Endodermal cell (in vitro differentiated cells): Measurements from ENCODE around the gene ACKR2. TPM values are rescaled to one million over a fixed set of nuclear protein-coding genes. Genes with fewer than 3 reads are reported as not detected.
A peak's percentile ranks its signal among the peaks of the same experiment; 100 is the strongest.

Experiments
- DNase-seq: peaks from one replicate; pipeline ENCODE4 v3.0.0-alpha.2; 2017
- H3K27ac ChIP-seq: 2 replicates; pipeline ENCODE4 v1.5.1; 2013; ENCODE audit warnings: mild to moderate bottlenecking, low read depth, low read length, moderate library complexity
- H3K27me3 ChIP-seq: 2 replicates; pipeline ENCODE4 v1.6.1; 2013; ENCODE audit warnings: mild to moderate bottlenecking, low read length, moderate library complexity; ENCODE audit not compliant: insufficient read depth, control insufficient read depth, poor library complexity, severe bottlenecking
- H3K36me3 ChIP-seq: 2 replicates; pipeline ENCODE4 v1.7.0; 2013; ENCODE audit warnings: mild to moderate bottlenecking, low read length, moderate library complexity; ENCODE audit not compliant: control insufficient read depth, insufficient read depth
- H3K4me1 ChIP-seq: one replicate; pipeline ENCODE4 v1.7.0; 2013; ENCODE audit warnings: low read length; ENCODE audit not compliant: control insufficient read depth, insufficient read depth
- H3K4me3 ChIP-seq: 2 replicates; pipeline ENCODE4 v1.5.1; 2013; ENCODE audit warnings: mild to moderate bottlenecking, low read length, moderate library complexity
- H3K9ac ChIP-seq: 2 replicates; pipeline ENCODE4 v1.6.1; 2013; ENCODE audit warnings: mild to moderate bottlenecking, low read length, moderate library complexity; ENCODE audit not compliant: poor library complexity, severe bottlenecking; ENCODE audit errors: extremely low read depth
- H3K9me3 ChIP-seq: 2 replicates; pipeline ENCODE4 v1.6.1; 2013; ENCODE audit warnings: mild to moderate bottlenecking, low read length, moderate library complexity; ENCODE audit not compliant: control insufficient read depth
- H3K27ac Mint-ChIP-seq: 2 replicates; pipeline ENCODE4 v1.8.0; 2020; ENCODE audit warnings: mixed read lengths
- H3K27me3 Mint-ChIP-seq: 2 replicates; pipeline ENCODE4 v1.8.0; 2021; ENCODE audit warnings: mild to moderate bottlenecking, mixed read lengths; ENCODE audit not compliant: insufficient read depth
- H3K36me3 Mint-ChIP-seq: 2 replicates; pipeline ENCODE4 v1.8.0; 2020; ENCODE audit warnings: low read depth, mixed read lengths
- H3K4me1 Mint-ChIP-seq: 2 replicates; pipeline ENCODE4 v1.8.0; 2020; ENCODE audit warnings: mixed read lengths
- H3K4me3 Mint-ChIP-seq: 2 replicates; pipeline ENCODE4 v1.8.0; 2020; ENCODE audit warnings: mild to moderate bottlenecking, moderate library complexity, mixed read lengths
- H3K9me3 Mint-ChIP-seq: 2 replicates; pipeline ENCODE4 v1.8.0; 2020; ENCODE audit warnings: mild to moderate bottlenecking, mixed read lengths
- CTCF ChIP-seq: fragments of 200-600 bp; sonication (generic); conservative IDR thresholded peaks from 2 replicates; pipeline ENCODE4 v1.5.0; 2021; ENCODE audit warnings: antibody characterized with exemption, mild to moderate bottlenecking
- WGBS, 2 experiments: methylation state at CpG; one replicate each; pipeline versions ENCODE4 v1.1.5 to v1.1.7; 2013; ENCODE audit warnings: missing lambda C conversion rate in 2 of 2, mixed read lengths in 1 of 2; ENCODE audit not compliant: insufficient coverage in 1 of 2, insufficient read length in 1 of 2; 5-methylcytosine and 5-hydroxymethylcytosine counted together
- total RNA-seq, 2 donors: library from RNA; stranded (reverse); fragmentation: NEBNext Ultra II Directional in 1 of 2; extraction: Animal tissue kit (Norgen Biotek cat#: 25700) in 1 of 2; gene quantifications; 2 replicates in 1 of 2; 3 replicates in 1 of 2; pipeline ENCODE4 v1.2.1, GENCODE V29; 2021

ACKR2 gene
- total RNA-seq, 2 donors from 2014 or later = 1.1 TPM

- H3K36me3 Mint-ChIP-seq = peaks cover 2% of the 10 kb centered on the region
- Histone ChIP-seq H3K4me3 (no peak overlapping the region), H3K27me3 (no peaks in the 10 kb centered on the region), H3K36me3 (no peaks in the 10 kb centered on the region), H3K9me3 (peaks cover 23% of the 10 kb centered on the region), H3K27ac (no peak overlapping the region), H3K9ac (no peak overlapping the region), H3K4me1 (no peaks in the 10 kb centered on the region)
- peaks cover 3% of the 10 kb centered on the region for H3K4me1 Mint-ChIP-seq
- H3K9me3 Mint-ChIP-seq = peaks cover 38% of the 10 kb centered on the region
- no peak for TF ChIP-seq CTCF
- no peak overlapping the region for H3K4me3 Mint-ChIP-seq
- H3K27ac Mint-ChIP-seq = no peak overlapping the region
- H3K27me3 Mint-ChIP-seq = peaks cover 14% of the 10 kb centered on the region
- DNase-seq = no peak
- WGBS, 2 experiments = 85 to 86% methylated on average over 1 of the region's 1 CpG
Observed at GRCh38 chr3:42904076-42904475, 94.8 kb downstream of the ACKR2 start.

GRCh38 chr3:42905740-42906069, 96.5 kb downstream of the ACKR2 start:
- Histone ChIP-seq H3K4me1 (no peaks in the 10 kb centered on the region), H3K36me3 (no peaks in the 10 kb centered on the region), H3K4me3 (no peak overlapping the region), H3K27me3 (no peaks in the 10 kb centered on the region), H3K27ac (no peak overlapping the region), H3K9me3 (peaks cover 30% of the 10 kb centered on the region), H3K9ac (no peak overlapping the region)
- no peak for TF ChIP-seq CTCF
- peaks cover 14% of the 10 kb centered on the region for H3K27me3 Mint-ChIP-seq
- DNase-seq = no peak
- peaks cover 53% of the 10 kb centered on the region for H3K9me3 Mint-ChIP-seq
- H3K4me3 Mint-ChIP-seq = peak overlapping the region; percentile 4
- WGBS, 2 experiments = 94 to 96% methylated on average over 12 of the region's 12 CpGs
- peaks cover 5% of the 10 kb centered on the region for H3K36me3 Mint-ChIP-seq
- peaks cover 3% of the 10 kb centered on the region for H3K4me1 Mint-ChIP-seq
- H3K27ac Mint-ChIP-seq = no peak overlapping the region

- Histone ChIP-seq H3K27me3 (no peaks in the 10 kb centered on the region), H3K27ac (no peak within 1 kb of the TSS), H3K9me3 (peaks cover 32% of the 10 kb centered on the region), H3K4me1 (no peaks in the 10 kb centered on the region), H3K4me3 (no peak within 1 kb of the TSS), H3K36me3 (no peaks in the 10 kb centered on the region), H3K9ac (no peak within 1 kb of the TSS)
- no peak within 1 kb of the TSS for H3K27ac Mint-ChIP-seq
- H3K9me3 Mint-ChIP-seq = peaks cover 56% of the 10 kb centered on the region
- WGBS, 2 experiments = 93 to 97% methylated on average over 39 to 59 of the region's 59 CpGs
- peaks cover 14% of the 10 kb centered on the region for H3K27me3 Mint-ChIP-seq
- peak within 1 kb of the TSS; percentile 4 for H3K4me3 Mint-ChIP-seq
- no peak for DNase-seq
- peaks cover 5% of the 10 kb centered on the region for H3K36me3 Mint-ChIP-seq
- peaks cover 3% of the 10 kb centered on the region for H3K4me1 Mint-ChIP-seq
- no peak for TF ChIP-seq CTCF
Observed at GRCh38 chr3:42906070-42906847, 97.0 kb downstream of the ACKR2 start, which contains the start of gene ZNF662. TSS of gene ZNF662 (plus strand) at chr3:42906142. CDS start at chr3:42908115, 1,973 bp downstream.
